Loucy (cell line): ENCODE results near the gene SYCP2L.

Source experiments
- H2AFZ ChIP-seq: fragments of 200-600 bp; sonication (generic); 2 replicates; pipeline ENCODE4 v1.6.0; 2016; ENCODE audit warnings: antibody characterized with exemption, mild to moderate bottlenecking, low read length, moderate library complexity
- H3F3A ChIP-seq: fragments of 200-600 bp; 2 replicates; pipeline ENCODE4 v1.6.0; 2016; ENCODE audit warnings: antibody characterized with exemption, low read depth, mild to moderate bottlenecking
- H3K27me3 ChIP-seq: fragments of 200-600 bp; sonication (generic); 2 replicates; pipeline ENCODE4 v1.6.1; 2014; ENCODE audit warnings: low read length, mild to moderate bottlenecking; ENCODE audit not compliant: insufficient read depth, poor library complexity, severe bottlenecking
- H3K36me3 ChIP-seq: fragments of 200-600 bp; sonication (generic); 2 replicates; pipeline ENCODE4 v1.6.1; 2016; ENCODE audit warnings: low read length; ENCODE audit not compliant: insufficient read depth
- H3K4me1 ChIP-seq: fragments of 200-600 bp; sonication (generic); 2 replicates; pipeline ENCODE4 v1.5.1; 2014; ENCODE audit warnings: low read length, mild to moderate bottlenecking; ENCODE audit not compliant: insufficient read depth, poor library complexity, severe bottlenecking
- H3K4me2 ChIP-seq: fragments of 200-600 bp; sonication (generic); 2 replicates; pipeline ENCODE4 v1.6.0; 2014; ENCODE audit warnings: antibody characterized with exemption, low read length, low read depth, mild to moderate bottlenecking; ENCODE audit not compliant: poor library complexity, severe bottlenecking
- H3K4me3 ChIP-seq: fragments of 200-600 bp; sonication (generic); 2 replicates; pipeline ENCODE4 v1.5.1; 2014; ENCODE audit warnings: low read length, mild to moderate bottlenecking, mixed read lengths; ENCODE audit not compliant: poor library complexity, severe bottlenecking
- H3K79me2 ChIP-seq: fragments of 200-600 bp; sonication (generic); 2 replicates; pipeline ENCODE4 v1.6.1; 2014; ENCODE audit warnings: low read length; ENCODE audit not compliant: insufficient read depth
- H3K9ac ChIP-seq: fragments of 200-600 bp; sonication (generic); 2 replicates; pipeline ENCODE4 v1.6.0; 2014; ENCODE audit warnings: mild to moderate bottlenecking, low read depth, low read length, moderate library complexity; ENCODE audit not compliant: poor library complexity, severe bottlenecking
- H3K9me2 ChIP-seq: fragments of 200-600 bp; sonication (generic); replicated peaks from 2 replicates; pipeline ENCODE4 v1.6.1; 2016; ENCODE audit warnings: low read depth, low read length, mixed read lengths
- H3K9me3 ChIP-seq: fragments of 200-600 bp; sonication (generic); 2 replicates; pipeline ENCODE4 v1.6.1; 2014; ENCODE audit warnings: mild to moderate bottlenecking, antibody characterized with exemption, low read length, low read depth; ENCODE audit not compliant: insufficient read depth
- H4K20me1 ChIP-seq: fragments of 200-600 bp; sonication (generic); 2 replicates; pipeline ENCODE4 v1.6.0; 2014; ENCODE audit warnings: antibody characterized with exemption, low read length, mild to moderate bottlenecking; ENCODE audit not compliant: insufficient read depth, poor library complexity, severe bottlenecking
- CTCF ChIP-seq: fragments of 200-600 bp; sonication (generic); conservative IDR thresholded peaks from 2 replicates; pipeline ENCODE4 v1.5.1; 2014; ENCODE audit warnings: mild to moderate bottlenecking, antibody characterized with exemption, low read length
- EZH2phosphoT487 ChIP-seq: fragments of 200-600 bp; IDR thresholded peaks from 2 replicates; pipeline ENCODE4 v1.6.1; 2018; ENCODE audit warnings: antibody characterized with exemption, mild to moderate bottlenecking, moderate library complexity, borderline replicate concordance

The SYCP2L gene

DNA sequence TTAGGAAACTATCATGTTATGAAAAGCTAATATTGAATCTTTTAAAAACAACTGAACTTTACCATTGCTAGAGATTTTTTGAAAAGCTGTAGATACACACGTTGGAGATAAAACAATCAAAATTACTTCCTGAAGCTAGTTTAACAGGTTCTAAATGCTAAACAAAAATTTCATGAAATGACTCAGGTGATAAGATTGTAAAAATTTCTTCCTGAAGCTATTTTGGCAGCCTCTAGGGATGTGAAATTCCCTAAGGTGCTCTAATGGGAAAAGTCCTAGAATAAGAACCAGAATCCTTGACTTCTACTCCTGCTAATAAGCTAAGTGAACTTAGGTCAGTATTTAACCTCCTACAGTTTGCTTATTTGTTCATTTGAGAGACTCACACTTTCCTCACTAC, 13.5 kb upstream of the SYCP2L start:
- H3K79me2 ChIP-seq: no peaks in the 10 kb centered on the region
- no peak overlapping the region for H3K9ac ChIP-seq
- no peaks in the 10 kb centered on the region for H3K9me3 ChIP-seq
- H3K4me2 ChIP-seq: no peak overlapping the region
- H2AFZ ChIP-seq: no peak overlapping the region
- H4K20me1 ChIP-seq: no peaks in the 10 kb centered on the region
- no peaks in the 10 kb centered on the region for H3K36me3 ChIP-seq
- H3F3A ChIP-seq: no peaks in the 10 kb centered on the region
- no peaks in the 10 kb centered on the region for H3K4me1 ChIP-seq
- TF ChIP-seq EZH2phosphoT487 (no peak), CTCF (no peak)
- H3K27me3 ChIP-seq: no peaks in the 10 kb centered on the region
- H3K9me2 ChIP-seq: no peaks in the 10 kb centered on the region
- no peak overlapping the region for H3K4me3 ChIP-seq

GRCh38 chr6:10874207-10874606, 12.6 kb upstream of the SYCP2L start:
- Histone ChIP-seq H3K79me2 (no peaks in the 10 kb centered on the region), H3K27me3 (no peaks in the 10 kb centered on the region), H4K20me1 (no peaks in the 10 kb centered on the region), H3K36me3 (no peaks in the 10 kb centered on the region), H3K9me2 (no peaks in the 10 kb centered on the region), H3K9me3 (no peaks in the 10 kb centered on the region), H3K4me2 (no peak overlapping the region), H3K9ac (no peak overlapping the region), H2AFZ (no peak overlapping the region), H3K4me3 (no peak overlapping the region), H3F3A (no peaks in the 10 kb centered on the region), H3K4me1 (no peaks in the 10 kb centered on the region)
- TF ChIP-seq CTCF (no peak), EZH2phosphoT487 (no peak)

DNA sequence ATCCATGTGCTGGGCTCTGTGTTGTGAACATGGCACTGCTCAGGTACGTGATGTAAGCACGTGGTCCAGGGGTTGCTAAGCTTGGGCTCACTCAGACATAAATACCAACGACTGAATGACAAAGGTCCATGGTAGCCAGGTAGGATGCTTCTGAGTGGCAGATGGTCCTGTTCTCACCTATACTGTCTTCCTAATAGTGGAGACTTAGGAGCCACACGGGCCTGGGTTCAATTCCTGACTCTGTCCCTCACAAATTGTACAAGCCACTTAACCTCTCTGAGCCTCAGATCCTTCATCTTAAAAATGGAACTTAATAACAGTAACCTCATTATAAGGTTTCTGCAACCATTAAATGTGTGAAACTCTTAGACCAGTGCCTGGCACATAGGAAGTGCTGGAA, 11.8 kb upstream of the SYCP2L start:
- H3K4me2 ChIP-seq: no peak overlapping the region
- H3K9me2 ChIP-seq: no peaks in the 10 kb centered on the region
- no peaks in the 10 kb centered on the region for H3K79me2 ChIP-seq
- H3K9ac ChIP-seq: no peak overlapping the region
- H3K4me3 ChIP-seq: no peak overlapping the region
- TF ChIP-seq CTCF: no peak
- no peak for TF ChIP-seq EZH2phosphoT487
- no peaks in the 10 kb centered on the region for H4K20me1 ChIP-seq
- H3K9me3 ChIP-seq: no peaks in the 10 kb centered on the region
- H3K4me1 ChIP-seq: no peaks in the 10 kb centered on the region
- no peaks in the 10 kb centered on the region for H3F3A ChIP-seq
- H3K36me3 ChIP-seq: no peaks in the 10 kb centered on the region
- H2AFZ ChIP-seq: no peak overlapping the region
- H3K27me3 ChIP-seq: no peaks in the 10 kb centered on the region
